ENCODE data around the gene KCNK1.
"Not testable (repeated sequence)": the region's sequence is repeated elsewhere in the genome, so short reads cannot be mapped to it uniquely, and the experiment has no call there.

KCNK1 gene

DNA sequence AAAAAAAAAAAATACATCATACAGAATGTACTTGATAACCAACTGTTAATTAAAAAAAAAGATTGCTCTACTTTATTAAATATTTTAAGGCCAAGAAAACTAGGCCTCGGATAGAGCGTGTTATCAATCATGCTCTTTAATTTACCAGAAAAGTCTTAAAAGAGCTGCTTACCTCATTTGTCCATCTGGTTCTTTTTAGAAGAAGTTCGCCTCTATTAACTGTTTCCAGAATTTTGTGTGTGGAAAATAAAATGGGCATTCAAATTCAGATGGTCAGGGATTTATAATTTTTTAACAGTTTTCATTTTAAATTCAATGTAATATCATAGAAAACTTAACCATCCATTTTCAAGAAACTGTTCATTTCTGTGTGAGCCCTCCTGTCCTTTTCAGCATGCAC, 53.8 kb downstream of the KCNK1 start:
- DNase-seq (ENCODE audit: low read depth, low spot score), result no peak
- Histone ChIP-seq H3K27me3 (ENCODE audit: insufficient read depth, insufficient read length) (no peaks in the 10 kb centered on the region), H3K4me3 (ENCODE audit: insufficient read length, low read depth) (no peak overlapping the region), H3K4me1 (ENCODE audit: insufficient read depth, insufficient read length) (no peaks in the 10 kb centered on the region), H3K36me3 (ENCODE audit: insufficient read depth, insufficient read length, low read length) (peaks cover 2% of the 10 kb centered on the region), H3K9ac (ENCODE audit: insufficient read length, low read depth) (no peak overlapping the region), H3K9me3 (ENCODE audit: insufficient read depth, low read length) (no peaks in the 10 kb centered on the region)
- TF ChIP-seq SUZ12 (IDR thresholded peaks at IDR 0.05; ENCODE audit: extremely low read depth, insufficient read depth, insufficient read length) (no peak), ZNF274 (IDR thresholded peaks at IDR 0.05; ENCODE audit: low read depth, low read length) (no peak), YY1 (IDR thresholded peaks at IDR 0.05; ENCODE audit: insufficient read depth, insufficient read length) (no peak)

DNA sequence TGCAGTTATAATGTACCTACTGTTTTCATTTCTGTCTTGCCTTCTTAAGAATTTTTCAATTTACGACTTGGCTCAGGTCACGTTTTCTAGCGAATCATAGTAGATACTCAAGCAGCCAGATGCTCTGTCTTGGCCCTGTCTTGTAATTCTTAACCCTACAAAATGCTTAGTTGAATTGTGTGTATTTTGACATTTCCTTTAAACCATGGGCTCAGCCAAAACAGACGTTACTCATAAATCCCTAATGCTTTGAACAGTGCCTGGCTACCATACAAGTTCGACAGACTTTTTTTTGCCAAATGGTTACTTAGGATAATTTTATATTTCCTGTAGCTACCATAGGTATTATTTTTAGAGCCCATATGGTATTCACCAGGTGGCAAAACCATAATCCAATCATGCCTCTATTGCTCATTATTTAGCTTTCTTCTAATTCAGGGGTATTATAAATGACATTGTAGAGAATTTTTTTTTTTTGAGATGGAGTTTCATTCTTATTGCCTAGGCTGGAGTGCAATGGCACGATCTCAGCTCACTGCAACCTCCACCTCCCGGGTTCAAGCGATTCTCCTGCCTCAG, 54.3 kb downstream of the KCNK1 start:
- H3K36me3 ChIP-seq (ENCODE audit: insufficient read depth, insufficient read length, low read length), result peaks cover 2% of the 10 kb centered on the region
- H3K27me3 ChIP-seq (ENCODE audit: insufficient read depth, insufficient read length), result no peaks in the 10 kb centered on the region
- TF ChIP-seq YY1 (IDR thresholded peaks at IDR 0.05; ENCODE audit: insufficient read depth, insufficient read length) (no peak), SUZ12 (IDR thresholded peaks at IDR 0.05; ENCODE audit: extremely low read depth, insufficient read depth, insufficient read length) (no peak), ZNF274 (IDR thresholded peaks at IDR 0.05; ENCODE audit: low read depth, low read length) (no peak)
- no peaks in the 10 kb centered on the region for H3K4me1 ChIP-seq (ENCODE audit: insufficient read depth, insufficient read length)
- H3K9ac ChIP-seq (ENCODE audit: insufficient read length, low read depth), result no peak overlapping the region
- no peaks in the 10 kb centered on the region for H3K9me3 ChIP-seq (ENCODE audit: insufficient read depth, low read length)
- DNase-seq (ENCODE audit: low read depth, low spot score), result no peak
- no peak overlapping the region for H3K4me3 ChIP-seq (ENCODE audit: insufficient read length, low read depth)

- no peak for TF ChIP-seq ZNF274 (IDR thresholded peaks at IDR 0.05; ENCODE audit: low read depth, low read length)
- TF ChIP-seq YY1 (IDR thresholded peaks at IDR 0.05; ENCODE audit: insufficient read depth, insufficient read length), result no peak
- no peak for TF ChIP-seq SUZ12 (IDR thresholded peaks at IDR 0.05; ENCODE audit: extremely low read depth, insufficient read depth, insufficient read length)
- H3K27me3 ChIP-seq (ENCODE audit: insufficient read depth, insufficient read length), result no peaks in the 10 kb centered on the region
- H3K9ac ChIP-seq (ENCODE audit: insufficient read length, low read depth), result no peak overlapping the region
- peaks cover 2% of the 10 kb centered on the region for H3K36me3 ChIP-seq (ENCODE audit: insufficient read depth, insufficient read length, low read length)
- no peaks in the 10 kb centered on the region for H3K9me3 ChIP-seq (ENCODE audit: insufficient read depth, low read length)
- no peak overlapping the region for H3K4me3 ChIP-seq (ENCODE audit: insufficient read length, low read depth)
- no peaks in the 10 kb centered on the region for H3K4me1 ChIP-seq (ENCODE audit: insufficient read depth, insufficient read length)
- DNase-seq (ENCODE audit: low read depth, low spot score), result no peak
Measured at GRCh38 chr1:233668725-233669294, 54.9 kb downstream of the KCNK1 start.

DNA sequence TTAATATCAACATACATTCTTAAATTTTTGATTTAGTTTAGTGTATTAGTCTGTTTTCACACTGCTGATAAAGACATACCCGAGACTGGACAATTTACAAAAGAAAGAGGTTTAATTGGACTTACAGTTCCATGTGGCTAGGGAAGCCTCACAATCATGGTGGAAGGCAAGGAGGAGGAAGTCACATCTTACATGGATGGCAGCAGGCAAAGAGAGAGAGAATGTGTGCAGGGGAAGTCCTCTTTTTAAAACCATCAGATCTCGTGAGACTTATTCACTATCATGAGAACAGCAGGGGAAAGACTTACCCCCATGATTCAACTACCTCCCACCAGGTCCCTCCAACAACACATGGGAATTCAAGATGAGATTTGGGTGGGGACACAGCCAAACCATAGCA, 56.5 kb downstream of the KCNK1 start:
- H3K4me3 ChIP-seq (ENCODE audit: insufficient read length, low read depth); DNase-seq (ENCODE audit: low read depth, low spot score); H3K9me3 ChIP-seq (ENCODE audit: insufficient read depth, low read length); H3K9ac ChIP-seq (ENCODE audit: insufficient read length, low read depth); H3K4me1 ChIP-seq (ENCODE audit: insufficient read depth, insufficient read length); H3K27me3 ChIP-seq (ENCODE audit: insufficient read depth, insufficient read length); H3K36me3 ChIP-seq (ENCODE audit: insufficient read depth, insufficient read length, low read length): not testable (repeated sequence)

DNA sequence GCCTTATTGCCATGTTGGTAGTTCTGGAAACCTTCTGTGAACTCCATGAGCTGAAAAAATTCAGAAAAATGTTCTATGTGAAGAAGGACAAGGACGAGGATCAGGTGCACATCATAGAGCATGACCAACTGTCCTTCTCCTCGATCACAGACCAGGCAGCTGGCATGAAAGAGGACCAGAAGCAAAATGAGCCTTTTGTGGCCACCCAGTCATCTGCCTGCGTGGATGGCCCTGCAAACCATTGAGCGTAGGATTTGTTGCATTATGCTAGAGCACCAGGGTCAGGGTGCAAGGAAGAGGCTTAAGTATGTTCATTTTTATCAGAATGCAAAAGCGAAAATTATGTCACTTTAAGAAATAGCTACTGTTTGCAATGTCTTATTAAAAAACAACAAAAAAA, 57.4 kb downstream of the KCNK1 start:
- Histone ChIP-seq H3K36me3 (ENCODE audit: insufficient read depth, insufficient read length, low read length) (peaks cover 2% of the 10 kb centered on the region), H3K4me3 (ENCODE audit: insufficient read length, low read depth) (no peak overlapping the region), H3K9me3 (ENCODE audit: insufficient read depth, low read length) (peaks cover 14% of the 10 kb centered on the region), H3K4me1 (ENCODE audit: insufficient read depth, insufficient read length) (no peaks in the 10 kb centered on the region), H3K9ac (ENCODE audit: insufficient read length, low read depth) (no peak overlapping the region), H3K27me3 (ENCODE audit: insufficient read depth, insufficient read length) (no peaks in the 10 kb centered on the region)
- DNase-seq (ENCODE audit: low read depth, low spot score), result no peak
- TF ChIP-seq YY1 (IDR thresholded peaks at IDR 0.05; ENCODE audit: insufficient read depth, insufficient read length), result no peak
- TF ChIP-seq SUZ12 (IDR thresholded peaks at IDR 0.05; ENCODE audit: extremely low read depth, insufficient read depth, insufficient read length), result no peak
- no peak for TF ChIP-seq ZNF274 (IDR thresholded peaks at IDR 0.05; ENCODE audit: low read depth, low read length)

DNA sequence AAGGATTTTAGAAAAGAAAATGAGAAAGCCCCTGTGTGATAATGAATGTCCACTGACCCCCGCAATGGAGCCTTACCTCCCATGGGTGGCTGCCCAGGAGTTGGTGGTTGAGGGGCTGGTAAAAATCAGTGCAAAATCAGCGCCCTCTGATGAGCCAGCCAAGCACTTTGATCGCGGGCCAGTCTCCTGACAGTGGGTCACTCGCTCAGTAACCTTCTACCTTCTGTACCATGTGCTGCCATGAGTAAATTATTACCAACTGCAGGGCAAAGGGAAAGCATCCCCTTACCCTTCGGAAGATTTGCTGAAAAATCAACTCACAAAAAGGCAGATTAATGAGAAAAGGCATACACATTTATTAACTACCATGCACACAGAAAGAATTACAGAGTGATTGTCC, 58.8 kb downstream of the KCNK1 start:
- H3K9me3 ChIP-seq (ENCODE audit: insufficient read depth, low read length), result peaks cover 28% of the 10 kb centered on the region
- no peak for DNase-seq (ENCODE audit: low read depth, low spot score)
- H3K9ac ChIP-seq (ENCODE audit: insufficient read length, low read depth), result no peak overlapping the region
- no peaks in the 10 kb centered on the region for H3K27me3 ChIP-seq (ENCODE audit: insufficient read depth, insufficient read length)
- peaks cover 2% of the 10 kb centered on the region for H3K36me3 ChIP-seq (ENCODE audit: insufficient read depth, insufficient read length, low read length)
- TF ChIP-seq ZNF274 (IDR thresholded peaks at IDR 0.05; ENCODE audit: low read depth, low read length) (no peak), YY1 (IDR thresholded peaks at IDR 0.05; ENCODE audit: insufficient read depth, insufficient read length) (no peak), SUZ12 (IDR thresholded peaks at IDR 0.05; ENCODE audit: extremely low read depth, insufficient read depth, insufficient read length) (no peak)
- peaks cover 1% of the 10 kb centered on the region for H3K4me1 ChIP-seq (ENCODE audit: insufficient read depth, insufficient read length)
- no peak overlapping the region for H3K4me3 ChIP-seq (ENCODE audit: insufficient read length, low read depth)

GRCh38 chr1:233673261-233673946, 59.5 kb downstream of the KCNK1 start:
- H3K9me3 ChIP-seq (ENCODE audit: insufficient read depth, low read length), result peaks cover 34% of the 10 kb centered on the region
- H3K27me3 ChIP-seq (ENCODE audit: insufficient read depth, insufficient read length), result no peaks in the 10 kb centered on the region
- H3K4me3 ChIP-seq (ENCODE audit: insufficient read length, low read depth), result no peak overlapping the region
- no peak overlapping the region for H3K9ac ChIP-seq (ENCODE audit: insufficient read length, low read depth)
- TF ChIP-seq ZNF274 (IDR thresholded peaks at IDR 0.05; ENCODE audit: low read depth, low read length), result no peak
- no peak for TF ChIP-seq SUZ12 (IDR thresholded peaks at IDR 0.05; ENCODE audit: extremely low read depth, insufficient read depth, insufficient read length)
- no peak for TF ChIP-seq YY1 (IDR thresholded peaks at IDR 0.05; ENCODE audit: insufficient read depth, insufficient read length)
- H3K36me3 ChIP-seq (ENCODE audit: insufficient read depth, insufficient read length, low read length), result peaks cover 2% of the 10 kb centered on the region
- no peak for DNase-seq (ENCODE audit: low read depth, low spot score)
- peaks cover 4% of the 10 kb centered on the region for H3K4me1 ChIP-seq (ENCODE audit: insufficient read depth, insufficient read length)
